ENCODE data around the gene ARID5B. TPM values are rescaled to one million over a fixed set of nuclear protein-coding genes. Genes with fewer than 3 reads are reported as not detected.

Gene ARID5B
- total RNA-seq, 1 experiment from 2014 or later = 0.04 TPM

- Histone ChIP-seq H3K18ac (ENCODE audit: insufficient read length, low read depth, low read length) (no peak overlapping the region), H4K5ac (ENCODE audit: insufficient read length, low read depth, low read length) (no peak overlapping the region), H3T11ph (ENCODE audit: low read length) (no peak overlapping the region), H4K91ac (ENCODE audit: insufficient read length, low read depth, low read length) (no peak overlapping the region), H2BK5ac (ENCODE audit: insufficient read length, low read length) (no peak overlapping the region), H3K4me2 (ENCODE audit: insufficient read depth, insufficient read length, low read length) (no peak overlapping the region), H3K4me1 (ENCODE audit: insufficient read depth, low read length) (no peaks in the 10 kb centered on the region; the same call in 1 of the 2 replicates), H3K9ac (ENCODE audit: extremely low read depth, insufficient read length, low read length) (no peak overlapping the region), H3K56ac (ENCODE audit: insufficient read length, low read depth, low read length) (no peak overlapping the region), H3K27me3 (ENCODE audit: insufficient read depth, low read length) (no peaks in the 10 kb centered on the region), H2BK20ac (ENCODE audit: low read depth, low read length, poor library complexity, severe bottlenecking) (no peak overlapping the region), H3K23me2 (ENCODE audit: insufficient read length, low read depth, low read length, poor library complexity, severe bottlenecking) (no peaks in the 10 kb centered on the region), H3K9me3 (ENCODE audit: control insufficient read depth, low read depth, low read length) (no peaks in the 10 kb centered on the region), H3K79me1 (ENCODE audit: insufficient read depth, low read depth, low read length, poor library complexity, severe bottlenecking) (no peaks in the 10 kb centered on the region), H2AK5ac (ENCODE audit: insufficient read length, low read length) (no peak overlapping the region), H2BK120ac (ENCODE audit: low read depth, low read length, poor library complexity, severe bottlenecking) (no peak overlapping the region), H4K8ac (replicated peaks; ENCODE audit: insufficient read length, low read depth, low read length) (no peak overlapping the region), H3K14ac (ENCODE audit: insufficient read depth, low read length) (no peak overlapping the region), H4K20me1 (ENCODE audit: control insufficient read depth, insufficient read depth, insufficient read length) (no peaks in the 10 kb centered on the region), H2BK12ac (ENCODE audit: insufficient read length, low read depth, low read length) (no peak overlapping the region), H2BK15ac (ENCODE audit: low read depth, low read length) (no peak overlapping the region), H3K79me2 (ENCODE audit: insufficient read depth, low read length) (no peaks in the 10 kb centered on the region), H2AFZ (ENCODE audit: low read length) (no peak overlapping the region), H3K27ac (ENCODE audit: insufficient read length, low read depth, low read length) (no peak overlapping the region), H3K23ac (ENCODE audit: insufficient read length, low read depth, low read length) (no peak overlapping the region), H3K4ac (ENCODE audit: low read depth, low read length) (no peak overlapping the region)
- Mint-ChIP-seq H3K36me3 (ENCODE audit: insufficient read depth in 1 of 3, low read depth in 3 of 3) (peaks cover 0 to 5% (median 0%) of the 10 kb centered on the region in 3 experiments; a peak in 2 of 7 replicates), H3K27ac (0 out of 7 replicates have a peak overlapping the region, but pooled peaks of 1 of the 3 experiments have one; percentile 29), H3K4me1 (peaks cover 22 to 29% of the 10 kb centered on the region in 2 experiments), H3K9me3 (peaks cover 0 to 4% of the 10 kb centered on the region in 2 experiments; a peak in 3 of 5 replicates), H3K27me3 (ENCODE audit: low read depth) (no peaks in the 10 kb centered on the region), H3K4me3 (no peak overlapping the region)
- no peak for TF ChIP-seq CTCF (conservative IDR thresholded peaks at IDR 0.05)
- DNase-seq = no peak
- WGBS (ENCODE audit: extremely low coverage, insufficient read length, low lambda C conversion rate) = no CpG with 5 or more reads among the region's 7 CpGs
Measured at GRCh38 chr10:61994405-61995219, 93.1 kb downstream of the ARID5B start.
